HCT116 (cell line): Measurements from ENCODE around the gene BRD9. TPM values are rescaled to one million over a fixed set of nuclear protein-coding genes. Genes with fewer than 3 reads are reported as not detected.

Experiments used
- ATAC-seq: fragments of 200-7000 bp; cut with Tn5 transposase; 2 replicates; pipeline ENCODE4 v1.9.1; 2020; ENCODE audit warnings: mild to moderate bottlenecking, moderate library complexity
- BruUV-seq: library from RNA; stranded (reverse); fragments of 400-500 nt; replicated peaks from 2 replicates; lab custom pipeline; 2021; lab: Mats Ljungman, UMichigan
- CTCF ChIA-PET: fragments of 300-600 bp; sonication (Branson Sonifier 250); formaldehyde crosslinking; loops from one replicate; lab custom pipeline; 2021; ENCODE audit warnings: antibody characterized with exemption; lab: Charles Lee
- POLR2A ChIA-PET: fragments of 300-600, 350-600 bp; sonication (Branson Sonifier 250); formaldehyde crosslinking; loops from one replicate; lab custom pipeline; 2021; ENCODE audit warnings: antibody characterized with exemption; lab: Charles Lee
- RAD21 ChIA-PET, 2 experiments: fragments of 300-600 bp; sonication (Branson Sonifier 250); formaldehyde crosslinking; loops; one replicate each; lab custom pipeline; 2023; ENCODE audit warnings: low total read pairs in 2 of 2; ENCODE audit not compliant: uncharacterized antibody in 2 of 2, unreplicated experiment in 2 of 2, low non-redundant PET in 1 of 2; lab: Charles Lee
- DNase-seq: peaks from one replicate; pipeline ENCODE4 v3.0.0-alpha.2; 2010; ENCODE audit warnings: low read depth, low spot score
- H2AFZ ChIP-seq: fragments of 200-600 bp; shearing (Covaris generic), sonication (generic); 2 replicates; pipeline ENCODE4 v1.6.1; 2017; ENCODE audit warnings: low read depth, mixed run types, mixed read lengths, antibody characterized with exemption, low read length; ENCODE audit not compliant: poor library complexity, severe bottlenecking
- H3K27ac ChIP-seq: 2 replicates; pipeline ENCODE4 v1.5.1; 2012; ENCODE audit warnings: low read depth, low read length
- H3K27me3 ChIP-seq: fragments of 200-600 bp; sonication (generic); 2 replicates; pipeline ENCODE4 v1.6.1; 2016; ENCODE audit warnings: mixed run types, low read length, mixed read lengths; ENCODE audit not compliant: insufficient read depth
- H3K36me3 ChIP-seq, 2 experiments: fragments of 200-500 bp in 1 of 2; fragments of 200-600 bp in 1 of 2; sonication (Bioruptor generic) in 1 of 2; sonication (generic) in 1 of 2; 2 replicates each; pipeline versions ENCODE4 v1.5.1 to v1.6.1; 2014 to 2016; ENCODE audit warnings: low read length in 2 of 2, inconsistent platforms in 1 of 2, mixed read lengths in 1 of 2, mixed run types in 1 of 2; ENCODE audit not compliant: insufficient read depth in 2 of 2, control insufficient read depth in 1 of 2
- H3K4me1 ChIP-seq, 2 experiments: fragments of 200-600 bp in 1 of 2; sonication (generic) in 1 of 2; 2 replicates each; pipeline versions ENCODE4 v1.5.1 to v1.6.1; 2012 to 2017; ENCODE audit warnings: low read length in 2 of 2, inconsistent platforms in 1 of 2, mild to moderate bottlenecking in 1 of 2, mixed read lengths in 1 of 2, mixed run types in 1 of 2, moderate library complexity in 1 of 2; ENCODE audit not compliant: insufficient read depth in 2 of 2, control insufficient read depth in 1 of 2
- H3K4me2 ChIP-seq: fragments of 200-600 bp; sonication (generic); 2 replicates; pipeline ENCODE4 v1.6.1; 2017; ENCODE audit warnings: mixed run types, low read length, mixed read lengths
- H3K4me3 ChIP-seq, 2 experiments: fragments of 200-600 bp in 1 of 2; sonication (generic) in 1 of 2; replicated peaks in 1 of 2; 2 replicates each; pipeline ENCODE4 v1.5.1; 2011 to 2016; ENCODE audit warnings: low read length in 2 of 2, control low read depth in 1 of 2, low read depth in 1 of 2, mild to moderate bottlenecking in 1 of 2, mixed read lengths in 1 of 2, mixed run types in 1 of 2
- H3K79me2 ChIP-seq: fragments of 200-600 bp; sonication (generic); 2 replicates; pipeline ENCODE4 v1.6.1; 2017; ENCODE audit warnings: mild to moderate bottlenecking, mixed run types, low read length, moderate library complexity, mixed read lengths; ENCODE audit not compliant: insufficient read depth
- H3K9ac ChIP-seq: fragments of 200-600 bp; sonication (generic); 2 replicates; pipeline ENCODE4 v1.6.1; 2016; ENCODE audit warnings: low read length, mixed read lengths
- H3K9me2 ChIP-seq: fragments of 200-600 bp; sonication (generic), shearing (Covaris generic); 2 replicates; pipeline ENCODE4 v1.6.1; 2017; ENCODE audit warnings: mixed run types, mild to moderate bottlenecking, moderate library complexity; ENCODE audit not compliant: insufficient read depth
- H3K9me3 ChIP-seq, 2 experiments: fragments of 200-500 bp in 1 of 2; fragments of 200-600 bp in 1 of 2; sonication (Bioruptor generic) in 1 of 2; sonication (generic) in 1 of 2; 2 replicates each; pipeline ENCODE4 v1.6.1; 2014 to 2017; ENCODE audit warnings: low read length in 2 of 2, mixed read lengths in 2 of 2, inconsistent platforms in 1 of 2, low read depth in 1 of 2, mild to moderate bottlenecking in 1 of 2, mixed run types in 1 of 2, moderate library complexity in 1 of 2; ENCODE audit not compliant: control insufficient read depth in 1 of 2, insufficient read depth in 1 of 2
- H4K20me1 ChIP-seq: fragments of 200-600 bp; sonication (generic), shearing (Covaris generic); 2 replicates; pipeline ENCODE4 v1.6.1; 2017; ENCODE audit warnings: mixed run types, mild to moderate bottlenecking, moderate library complexity; ENCODE audit not compliant: insufficient read depth
- CBX3 ChIP-seq: IDR thresholded peaks from 2 replicates; pipeline ENCODE4 v1.6.1; 2012; ENCODE audit warnings: low read depth
- CTCF ChIP-seq, 3 experiments: fragments of 200-600 bp in 1 of 3; sonication (generic) in 1 of 3; IDR thresholded peaks in 2 of 3; conservative IDR thresholded peaks in 1 of 3; 2 replicates each; pipeline ENCODE4 v1.5.1; 2012 to 2017; ENCODE audit warnings: low read depth in 2 of 3, low read length in 2 of 3, antibody characterized with exemption in 1 of 3, borderline replicate concordance in 1 of 3, control low read depth in 1 of 3, mild to moderate bottlenecking in 1 of 3, mixed read lengths in 1 of 3, mixed run types in 1 of 3, moderate library complexity in 1 of 3; ENCODE audit not compliant: insufficient read depth in 1 of 3
- EGR1 ChIP-seq: IDR thresholded peaks from 2 replicates; pipeline ENCODE4 v1.6.1; 2012; ENCODE audit warnings: low read depth
- ELF1 ChIP-seq: IDR thresholded peaks from 2 replicates; pipeline ENCODE4 v1.6.1; 2012; ENCODE audit warnings: low read depth, borderline replicate concordance
- EZH2phosphoT487 ChIP-seq: fragments of 200-600 bp; IDR thresholded peaks from 2 replicates; pipeline ENCODE4 v1.6.1; 2018; ENCODE audit warnings: antibody characterized with exemption, borderline replicate concordance
- FOSL1 ChIP-seq: IDR thresholded peaks from 2 replicates; pipeline ENCODE4 v1.6.1; 2012; ENCODE audit warnings: low read depth
- JUND ChIP-seq: IDR thresholded peaks from 2 replicates; pipeline ENCODE4 v1.6.1; 2012
- POLR2A ChIP-seq: IDR thresholded peaks from 2 replicates; pipeline ENCODE4 v1.7.0; 2011; ENCODE audit warnings: borderline replicate concordance; ENCODE audit not compliant: insufficient read depth, insufficient read length; ENCODE audit errors: extremely low read depth
- POLR2AphosphoS5 ChIP-seq: IDR thresholded peaks from 2 replicates; pipeline ENCODE4 v1.6.1; 2011; ENCODE audit warnings: mild to moderate bottlenecking, low read depth, low read length, moderate library complexity
- RAD21 ChIP-seq: IDR thresholded peaks from 2 replicates; pipeline ENCODE4 v1.6.1; 2012; ENCODE audit warnings: low read depth, mild to moderate bottlenecking
- SIN3A ChIP-seq: IDR thresholded peaks from 2 replicates; pipeline ENCODE4 v1.6.1; 2012; ENCODE audit warnings: low read depth
- SRF ChIP-seq: IDR thresholded peaks from 2 replicates; pipeline ENCODE4 v1.6.1; 2012; ENCODE audit warnings: low read depth
- ZBTB33 ChIP-seq: IDR thresholded peaks from 2 replicates; pipeline ENCODE4 v1.6.1; 2011; ENCODE audit warnings: mild to moderate bottlenecking, low read length, moderate library complexity; ENCODE audit not compliant: insufficient replicate concordance; ENCODE audit errors: extremely low read depth
- intact Hi-C: fragments of 100-400 bp; cut with micrococcal nuclease; formaldehyde crosslinking; loops from 2 replicates; pipeline ENCODE4 v1.10.0; 2022
- total RNA-seq: library from RNA; stranded (reverse); gene quantifications from one replicate; pipeline ENCODE4 v1.2.1, GENCODE V29; 2021; ENCODE audit not compliant: unreplicated experiment
- TF ChIP-seq, protein P1 (sequence below): IDR thresholded peaks from 2 replicates; pipeline ENCODE4 v1.6.1; 2012; ENCODE audit warnings: low read depth

The BRD9 gene
- total RNA-seq, 1 experiment from 2014 or later = 54.6 TPM

DNA sequence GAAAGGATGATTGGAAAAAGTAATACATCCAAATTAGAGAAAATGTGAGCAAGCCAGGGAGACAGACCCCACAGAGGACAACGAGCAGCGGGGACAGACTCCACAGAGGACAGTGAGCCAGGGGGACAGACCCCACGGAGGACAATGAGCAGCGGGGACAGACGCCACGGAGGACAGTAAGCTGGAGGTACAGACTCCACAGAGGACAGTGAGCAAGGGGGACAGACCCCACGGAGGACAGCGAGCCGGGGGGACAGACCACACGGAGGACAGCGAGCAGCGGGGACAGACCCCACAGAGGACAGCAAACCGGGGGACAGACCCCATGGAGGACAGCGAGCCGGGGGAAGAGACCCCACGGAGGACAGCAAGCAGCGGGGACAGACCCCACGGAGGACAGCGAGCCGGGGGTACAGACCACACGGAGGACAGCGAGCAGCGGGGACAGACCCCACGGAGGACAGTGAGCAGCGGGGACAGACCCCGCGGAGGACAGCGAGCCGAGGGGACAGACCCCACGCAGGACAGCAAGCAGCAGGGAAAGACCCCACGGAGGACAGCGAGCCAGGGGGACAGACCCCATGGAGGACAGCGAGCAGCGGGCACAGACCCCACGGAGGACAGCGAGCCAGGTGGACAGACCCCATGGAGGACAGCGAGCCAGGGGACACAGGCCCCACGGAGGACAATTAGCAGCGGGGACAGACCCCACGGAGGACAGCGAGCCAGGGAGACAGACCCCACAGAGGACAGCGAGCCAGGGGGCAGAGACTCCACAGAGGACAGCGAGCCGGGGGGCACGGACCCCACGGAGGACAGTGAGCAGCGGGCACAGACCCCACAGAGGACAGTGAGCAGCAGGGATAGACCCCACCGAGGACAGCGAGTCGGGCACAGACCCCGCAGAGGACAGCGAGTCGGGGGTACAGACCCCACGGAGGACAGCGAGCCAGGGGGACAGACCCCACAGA lies 39.9 kb downstream of the BRD9 start:
- Histone ChIP-seq H4K20me1 (no peaks in the 10 kb centered on the region), H3K4me1 (no peaks in the 10 kb centered on the region), H2AFZ (no peak overlapping the region), H3K9me2 (no peaks in the 10 kb centered on the region), H3K9ac (no peak overlapping the region), H3K4me3 (no peak overlapping the region), H3K27ac (no peak overlapping the region), H3K9me3 (no peaks in the 10 kb centered on the region), H3K27me3 (no peaks in the 10 kb centered on the region), H3K79me2 (no peaks in the 10 kb centered on the region), H3K4me2 (no peak overlapping the region), H3K36me3 (no peaks in the 10 kb centered on the region)
- ChIA-PET RAD21 (no interaction called here), POLR2A (no interaction called here), CTCF (no interaction called here)
- DNase-seq (no peak), ATAC-seq (no peak)
- TF ChIP-seq, protein P1, sequence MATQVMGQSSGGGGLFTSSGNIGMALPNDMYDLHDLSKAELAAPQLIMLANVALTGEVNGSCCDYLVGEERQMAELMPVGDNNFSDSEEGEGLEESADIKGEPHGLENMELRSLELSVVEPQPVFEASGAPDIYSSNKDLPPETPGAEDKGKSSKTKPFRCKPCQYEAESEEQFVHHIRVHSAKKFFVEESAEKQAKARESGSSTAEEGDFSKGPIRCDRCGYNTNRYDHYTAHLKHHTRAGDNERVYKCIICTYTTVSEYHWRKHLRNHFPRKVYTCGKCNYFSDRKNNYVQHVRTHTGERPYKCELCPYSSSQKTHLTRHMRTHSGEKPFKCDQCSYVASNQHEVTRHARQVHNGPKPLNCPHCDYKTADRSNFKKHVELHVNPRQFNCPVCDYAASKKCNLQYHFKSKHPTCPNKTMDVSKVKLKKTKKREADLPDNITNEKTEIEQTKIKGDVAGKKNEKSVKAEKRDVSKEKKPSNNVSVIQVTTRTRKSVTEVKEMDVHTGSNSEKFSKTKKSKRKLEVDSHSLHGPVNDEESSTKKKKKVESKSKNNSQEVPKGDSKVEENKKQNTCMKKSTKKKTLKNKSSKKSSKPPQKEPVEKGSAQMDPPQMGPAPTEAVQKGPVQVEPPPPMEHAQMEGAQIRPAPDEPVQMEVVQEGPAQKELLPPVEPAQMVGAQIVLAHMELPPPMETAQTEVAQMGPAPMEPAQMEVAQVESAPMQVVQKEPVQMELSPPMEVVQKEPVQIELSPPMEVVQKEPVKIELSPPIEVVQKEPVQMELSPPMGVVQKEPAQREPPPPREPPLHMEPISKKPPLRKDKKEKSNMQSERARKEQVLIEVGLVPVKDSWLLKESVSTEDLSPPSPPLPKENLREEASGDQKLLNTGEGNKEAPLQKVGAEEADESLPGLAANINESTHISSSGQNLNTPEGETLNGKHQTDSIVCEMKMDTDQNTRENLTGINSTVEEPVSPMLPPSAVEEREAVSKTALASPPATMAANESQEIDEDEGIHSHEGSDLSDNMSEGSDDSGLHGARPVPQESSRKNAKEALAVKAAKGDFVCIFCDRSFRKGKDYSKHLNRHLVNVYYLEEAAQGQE = no peak
- TF ChIP-seq POLR2A = no peak
- no peak for TF ChIP-seq POLR2AphosphoS5
- no peak for TF ChIP-seq ZBTB33
- no peak for TF ChIP-seq CBX3
- no peak for TF ChIP-seq FOSL1
- TF ChIP-seq SIN3A = no peak
- no peak for TF ChIP-seq SRF
- no peak for TF ChIP-seq EZH2phosphoT487
- TF ChIP-seq EGR1 = no peak
- TF ChIP-seq CTCF (IDR thresholded peaks at IDR 0.05 in 2 of 3, conservative IDR thresholded peaks at IDR 0.05 in 1 of 3; ENCODE audit: borderline replicate concordance in 1 of 3, insufficient read depth in 1 of 3, low read depth in 2 of 3, low read length in 2 of 3) = no peak
- no peak for TF ChIP-seq JUND
- TF ChIP-seq ELF1 = no peak
- no peak for TF ChIP-seq RAD21
- no TSS peak for BruUV-seq
- intact Hi-C loops = no loop called here
